C4-2B (cell line): ENCODE data around the gene LUC7L.

Source experiments
- CTCF ChIP-seq: fragments of 450-650 bp; conservative IDR thresholded peaks from 2 replicates; pipeline ENCODE4 v1.5.1; 2017; ENCODE audit warnings: mild to moderate bottlenecking
- ZFX ChIP-seq: fragments of 450-650 bp; IDR thresholded peaks from 2 replicates; pipeline ENCODE4 v1.6.1; 2017

DNA sequence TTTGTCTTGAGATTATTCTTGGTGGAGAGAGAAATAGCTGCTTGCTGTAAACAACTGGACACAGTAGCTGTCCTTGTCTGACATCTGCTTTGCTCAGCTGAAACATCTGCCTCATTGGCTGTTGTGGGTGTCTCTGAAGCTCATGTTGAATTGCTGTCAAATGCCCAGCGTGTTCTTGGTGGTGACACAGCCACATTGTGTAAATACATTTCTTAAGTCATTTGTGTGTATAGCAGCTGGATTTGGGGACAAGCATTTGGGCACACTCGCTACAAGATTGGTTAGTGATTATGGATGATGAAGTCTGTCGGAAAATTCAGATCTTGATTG is 10.7 kb upstream of the LUC7L start:
- TF ChIP-seq CTCF (no peak), ZFX (no peak)
